ENCODE results near the gene GTF3C6. TPM values are rescaled to one million over a fixed set of nuclear protein-coding genes. Genes with fewer than 3 reads are reported as not detected.

Gene GTF3C6
- polyA plus RNA-seq, 2 of the 4 experiments (the other 2 are of a cell fraction), result 105 to 110 TPM

DNA sequence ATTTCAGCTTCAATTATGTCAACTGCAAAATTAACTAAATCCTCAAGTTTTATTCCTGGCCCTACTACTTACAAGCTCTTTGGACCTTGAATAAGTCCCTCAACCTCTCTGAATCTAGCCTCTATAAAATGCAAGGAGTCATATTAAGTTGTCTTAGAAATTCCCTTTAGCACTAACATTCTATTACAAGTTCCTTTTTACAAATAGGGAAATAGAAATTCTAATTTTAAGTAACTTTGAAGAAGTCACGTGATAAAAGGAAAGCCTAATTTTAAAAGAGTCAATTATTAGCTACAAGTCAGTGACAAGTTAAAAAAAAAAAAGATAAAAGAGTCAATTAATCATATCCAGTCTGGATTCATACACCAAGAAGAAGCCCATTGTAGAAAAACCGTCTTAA is 24.6 kb upstream of the GTF3C6 start (continued):
- TF ChIP-seq ZSCAN20 (CRISPR knock-in tag; IDR thresholded peaks at IDR 0.05) (no peak), ZC3H11A (IDR thresholded peaks at IDR 0.05) (no peak), EP300 (IDR thresholded peaks at IDR 0.05) (no peak), HOXA7 (CRISPR knock-in tag; IDR thresholded peaks at IDR 0.05) (no peak), EHF (CRISPR knock-in tag; IDR thresholded peaks at IDR 0.05) (no peak), POLR2AphosphoS2 (conservative IDR thresholded peaks at IDR 0.05; ENCODE audit: low read length) (no peak), KDM5A (IDR thresholded peaks at IDR 0.05) (no peak), GATA3 (IDR thresholded peaks at IDR 0.05; ENCODE audit: borderline replicate concordance) (no peak), BHLHE40 (IDR thresholded peaks at IDR 0.05; ENCODE audit: low read depth, low read length) (no peak)
- TF ChIP-seq, protein P1, sequence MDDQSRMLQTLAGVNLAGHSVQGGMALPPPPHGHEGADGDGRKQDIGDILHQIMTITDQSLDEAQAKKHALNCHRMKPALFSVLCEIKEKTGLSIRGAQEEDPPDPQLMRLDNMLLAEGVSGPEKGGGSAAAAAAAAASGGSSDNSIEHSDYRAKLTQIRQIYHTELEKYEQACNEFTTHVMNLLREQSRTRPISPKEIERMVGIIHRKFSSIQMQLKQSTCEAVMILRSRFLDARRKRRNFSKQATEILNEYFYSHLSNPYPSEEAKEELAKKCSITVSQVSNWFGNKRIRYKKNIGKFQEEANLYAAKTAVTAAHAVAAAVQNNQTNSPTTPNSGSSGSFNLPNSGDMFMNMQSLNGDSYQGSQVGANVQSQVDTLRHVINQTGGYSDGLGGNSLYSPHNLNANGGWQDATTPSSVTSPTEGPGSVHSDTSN (IDR thresholded peaks at IDR 0.05), result no peak

DNA sequence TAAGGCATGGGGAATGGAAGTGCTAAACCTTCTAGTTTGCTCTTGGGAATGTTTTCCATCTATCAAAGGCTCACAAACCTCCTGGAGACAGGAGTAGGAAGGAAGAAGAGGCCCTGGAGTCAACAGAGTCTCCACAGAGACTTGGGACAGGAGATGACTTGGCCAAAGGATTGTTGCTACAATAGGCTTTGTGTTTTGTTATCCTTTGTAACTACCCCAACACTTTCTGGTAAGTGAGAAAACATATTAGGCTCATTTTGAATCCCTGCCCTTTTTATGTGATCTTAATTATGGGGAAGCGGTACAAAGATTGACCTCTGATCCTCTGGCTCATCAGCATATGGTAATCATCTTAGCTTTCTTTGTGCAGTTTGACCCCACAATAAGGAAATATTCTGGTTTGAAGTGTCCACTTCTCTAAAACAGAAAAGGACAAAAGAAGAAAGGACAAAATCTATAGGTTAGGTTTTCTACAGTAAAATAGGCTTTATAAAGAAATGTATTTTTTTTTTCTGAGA is 24.1 kb upstream of the GTF3C6 start:
- POLR2A ChIA-PET, result interaction anchor here (1.6 kb wide), 1 partner anchor 58 kb away, joined by 3 read pairs; no protein-coding TSS in a partner anchor

More for the DNA sequence above, 24.1 kb upstream of the GTF3C6 start:
- DNase-seq (ENCODE audit: low read depth in 1 of 2, low spot score in 1 of 2) (no peak), ATAC-seq (no peak), FAIRE-seq (no peak)
- 0 out of 3 replicates have a peak, but pooled peaks cover 4% of the 10 kb centered on the region for H3K4me1 ChIP-seq
- H3K27ac ChIP-seq, result no peak overlapping the region
- H3K4me2 ChIP-seq, result no peak overlapping the region
- CTCF ChIA-PET, result interaction anchor here (0.8 kb wide), 1 partner anchor 14 kb away, joined by 4 read pairs; no protein-coding TSS in a partner anchor
- TF ChIP-seq HDAC2 (IDR thresholded peaks at IDR 0.05) (no peak), NR3C1 (IDR thresholded peaks at IDR 0.05) (no peak), HEYL (CRISPR knock-in tag; IDR thresholded peaks at IDR 0.05) (no peak), PHF8 (IDR thresholded peaks at IDR 0.05; ENCODE audit: borderline replicate concordance, low read depth) (no peak), BHLHE40 (IDR thresholded peaks at IDR 0.05; ENCODE audit: low read depth, low read length) (no peak), ZNF302 (CRISPR knock-in tag; IDR thresholded peaks at IDR 0.05) (no peak), SREBF2 (IDR thresholded peaks at IDR 0.05) (no peak), ZSCAN20 (CRISPR knock-in tag; IDR thresholded peaks at IDR 0.05) (no peak), HOXA7 (CRISPR knock-in tag; IDR thresholded peaks at IDR 0.05) (no peak), ZC3H11A (IDR thresholded peaks at IDR 0.05) (no peak), HOXB13 (CRISPR knock-in tag; IDR thresholded peaks at IDR 0.05; ENCODE audit: low read depth) (no peak), GATA3 (IDR thresholded peaks at IDR 0.05; ENCODE audit: borderline replicate concordance) (no peak), CHD2 (IDR thresholded peaks at IDR 0.05; ENCODE audit: low read length, partially characterized antibody) (no peak)
- TF ChIP-seq, protein P2, sequence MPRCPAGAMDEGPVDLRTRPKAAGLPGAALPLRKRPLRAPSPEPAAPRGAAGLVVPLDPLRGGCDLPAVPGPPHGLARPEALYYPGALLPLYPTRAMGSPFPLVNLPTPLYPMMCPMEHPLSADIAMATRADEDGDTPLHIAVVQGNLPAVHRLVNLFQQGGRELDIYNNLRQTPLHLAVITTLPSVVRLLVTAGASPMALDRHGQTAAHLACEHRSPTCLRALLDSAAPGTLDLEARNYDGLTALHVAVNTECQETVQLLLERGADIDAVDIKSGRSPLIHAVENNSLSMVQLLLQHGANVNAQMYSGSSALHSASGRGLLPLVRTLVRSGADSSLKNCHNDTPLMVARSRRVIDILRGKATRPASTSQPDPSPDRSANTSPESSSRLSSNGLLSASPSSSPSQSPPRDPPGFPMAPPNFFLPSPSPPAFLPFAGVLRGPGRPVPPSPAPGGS (IDR thresholded peaks at IDR 0.05), result no peak
- TF ChIP-seq, protein P3, sequence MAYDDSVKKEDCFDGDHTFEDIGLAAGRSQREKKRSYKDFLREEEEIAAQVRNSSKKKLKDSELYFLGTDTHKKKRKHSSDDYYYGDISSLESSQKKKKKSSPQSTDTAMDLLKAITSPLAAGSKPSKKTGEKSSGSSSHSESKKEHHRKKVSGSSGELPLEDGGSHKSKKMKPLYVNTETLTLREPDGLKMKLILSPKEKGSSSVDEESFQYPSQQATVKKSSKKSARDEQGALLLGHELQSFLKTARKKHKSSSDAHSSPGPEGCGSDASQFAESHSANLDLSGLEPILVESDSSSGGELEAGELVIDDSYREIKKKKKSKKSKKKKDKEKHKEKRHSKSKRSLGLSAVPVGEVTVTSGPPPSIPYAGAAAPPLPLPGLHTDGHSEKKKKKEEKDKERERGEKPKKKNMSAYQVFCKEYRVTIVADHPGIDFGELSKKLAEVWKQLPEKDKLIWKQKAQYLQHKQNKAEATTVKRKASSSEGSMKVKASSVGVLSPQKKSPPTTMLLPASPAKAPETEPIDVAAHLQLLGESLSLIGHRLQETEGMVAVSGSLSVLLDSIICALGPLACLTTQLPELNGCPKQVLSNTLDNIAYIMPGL (CRISPR knock-in tag; IDR thresholded peaks at IDR 0.05; ENCODE audit: borderline replicate concordance), result no peak
- TF ChIP-seq, protein P1 (IDR thresholded peaks at IDR 0.05), result no peak
- TF ChIP-seq, protein P4, sequence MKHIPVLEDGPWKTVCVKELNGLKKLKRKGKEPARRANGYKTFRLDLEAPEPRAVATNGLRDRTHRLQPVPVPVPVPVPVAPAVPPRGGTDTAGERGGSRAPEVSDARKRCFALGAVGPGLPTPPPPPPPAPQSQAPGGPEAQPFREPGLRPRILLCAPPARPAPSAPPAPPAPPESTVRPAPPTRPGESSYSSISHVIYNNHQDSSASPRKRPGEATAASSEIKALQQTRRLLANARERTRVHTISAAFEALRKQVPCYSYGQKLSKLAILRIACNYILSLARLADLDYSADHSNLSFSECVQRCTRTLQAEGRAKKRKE (CRISPR knock-in tag; IDR thresholded peaks at IDR 0.05; ENCODE audit: low read depth), result no peak
- TF ChIP-seq, protein P5, sequence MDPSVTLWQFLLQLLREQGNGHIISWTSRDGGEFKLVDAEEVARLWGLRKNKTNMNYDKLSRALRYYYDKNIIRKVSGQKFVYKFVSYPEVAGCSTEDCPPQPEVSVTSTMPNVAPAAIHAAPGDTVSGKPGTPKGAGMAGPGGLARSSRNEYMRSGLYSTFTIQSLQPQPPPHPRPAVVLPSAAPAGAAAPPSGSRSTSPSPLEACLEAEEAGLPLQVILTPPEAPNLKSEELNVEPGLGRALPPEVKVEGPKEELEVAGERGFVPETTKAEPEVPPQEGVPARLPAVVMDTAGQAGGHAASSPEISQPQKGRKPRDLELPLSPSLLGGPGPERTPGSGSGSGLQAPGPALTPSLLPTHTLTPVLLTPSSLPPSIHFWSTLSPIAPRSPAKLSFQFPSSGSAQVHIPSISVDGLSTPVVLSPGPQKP (IDR thresholded peaks at IDR 0.05; ENCODE audit: low read depth, low read length), result no peak
- H3K4me3 ChIP-seq, result no peak overlapping the region
- WGBS (ENCODE audit: missing lambda C conversion rate), result 86% methylated on average over 1 of the region's 1 CpG
- H3K9me3 ChIP-seq, result no peaks in the 10 kb centered on the region
